Measurements from ENCODE around the gene BSN.

DNA sequence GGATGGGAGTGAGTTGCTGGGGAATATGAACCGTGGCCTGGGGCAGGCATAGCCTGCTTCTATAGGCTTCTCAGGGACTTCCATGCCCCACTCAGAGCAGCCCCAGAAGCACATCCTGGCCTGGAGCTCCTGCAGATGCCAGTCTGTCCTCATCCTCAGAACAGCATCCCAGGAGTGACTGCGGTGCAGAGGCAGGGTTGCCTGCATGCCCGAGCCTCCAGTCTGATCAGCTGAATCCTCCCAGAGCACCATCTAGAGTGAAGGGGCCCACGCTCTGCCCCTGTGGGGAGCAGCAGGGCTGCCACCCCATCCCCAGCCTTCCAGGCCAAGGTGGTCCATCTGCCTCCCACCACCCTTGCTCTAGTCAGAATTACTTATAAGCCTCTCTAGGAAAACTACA is 75.2 kb downstream of the BSN start:
- TF ChIP-seq, protein P1, sequence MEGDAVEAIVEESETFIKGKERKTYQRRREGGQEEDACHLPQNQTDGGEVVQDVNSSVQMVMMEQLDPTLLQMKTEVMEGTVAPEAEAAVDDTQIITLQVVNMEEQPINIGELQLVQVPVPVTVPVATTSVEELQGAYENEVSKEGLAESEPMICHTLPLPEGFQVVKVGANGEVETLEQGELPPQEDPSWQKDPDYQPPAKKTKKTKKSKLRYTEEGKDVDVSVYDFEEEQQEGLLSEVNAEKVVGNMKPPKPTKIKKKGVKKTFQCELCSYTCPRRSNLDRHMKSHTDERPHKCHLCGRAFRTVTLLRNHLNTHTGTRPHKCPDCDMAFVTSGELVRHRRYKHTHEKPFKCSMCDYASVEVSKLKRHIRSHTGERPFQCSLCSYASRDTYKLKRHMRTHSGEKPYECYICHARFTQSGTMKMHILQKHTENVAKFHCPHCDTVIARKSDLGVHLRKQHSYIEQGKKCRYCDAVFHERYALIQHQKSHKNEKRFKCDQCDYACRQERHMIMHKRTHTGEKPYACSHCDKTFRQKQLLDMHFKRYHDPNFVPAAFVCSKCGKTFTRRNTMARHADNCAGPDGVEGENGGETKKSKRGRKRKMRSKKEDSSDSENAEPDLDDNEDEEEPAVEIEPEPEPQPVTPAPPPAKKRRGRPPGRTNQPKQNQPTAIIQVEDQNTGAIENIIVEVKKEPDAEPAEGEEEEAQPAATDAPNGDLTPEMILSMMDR (IDR thresholded peaks at IDR 0.05): no peak
- TF ChIP-seq POLR2AphosphoS5 (IDR thresholded peaks at IDR 0.05): no peak
- TF ChIP-seq POLR2A (IDR thresholded peaks at IDR 0.05): no peak
